Tibial nerve (tissue), 3 donors: ENCODE data around the gene MBLAC1.

ENCODE experiments used
- POLR2A ChIP-seq, 2 donors: fragments of 450-650 bp; IDR thresholded peaks; one replicate each; pipeline ENCODE4 v1.6.1; 2017; ENCODE audit warnings: antibody characterized with exemption in 2 of 2, mild to moderate bottlenecking in 2 of 2, moderate library complexity in 2 of 2
- TF ChIP-seq, protein P1 (sequence below), 5 experiments: fragments of 200-600 bp in 3 of 5; fragments of 450-650 bp in 2 of 5; sonication (generic) in 3 of 5; IDR thresholded peaks; one replicate each; pipeline ENCODE4 v1.5.1; 2016 to 2019; ENCODE audit warnings: antibody characterized with exemption in 5 of 5, mild to moderate bottlenecking in 3 of 5, moderate library complexity in 2 of 5

- TF ChIP-seq, protein P1, sequence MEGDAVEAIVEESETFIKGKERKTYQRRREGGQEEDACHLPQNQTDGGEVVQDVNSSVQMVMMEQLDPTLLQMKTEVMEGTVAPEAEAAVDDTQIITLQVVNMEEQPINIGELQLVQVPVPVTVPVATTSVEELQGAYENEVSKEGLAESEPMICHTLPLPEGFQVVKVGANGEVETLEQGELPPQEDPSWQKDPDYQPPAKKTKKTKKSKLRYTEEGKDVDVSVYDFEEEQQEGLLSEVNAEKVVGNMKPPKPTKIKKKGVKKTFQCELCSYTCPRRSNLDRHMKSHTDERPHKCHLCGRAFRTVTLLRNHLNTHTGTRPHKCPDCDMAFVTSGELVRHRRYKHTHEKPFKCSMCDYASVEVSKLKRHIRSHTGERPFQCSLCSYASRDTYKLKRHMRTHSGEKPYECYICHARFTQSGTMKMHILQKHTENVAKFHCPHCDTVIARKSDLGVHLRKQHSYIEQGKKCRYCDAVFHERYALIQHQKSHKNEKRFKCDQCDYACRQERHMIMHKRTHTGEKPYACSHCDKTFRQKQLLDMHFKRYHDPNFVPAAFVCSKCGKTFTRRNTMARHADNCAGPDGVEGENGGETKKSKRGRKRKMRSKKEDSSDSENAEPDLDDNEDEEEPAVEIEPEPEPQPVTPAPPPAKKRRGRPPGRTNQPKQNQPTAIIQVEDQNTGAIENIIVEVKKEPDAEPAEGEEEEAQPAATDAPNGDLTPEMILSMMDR (IDR thresholded peaks at IDR 0.05) = no peak
- no peak for TF ChIP-seq POLR2A (IDR thresholded peaks at IDR 0.05)
These were observed 14.8 kb downstream of the MBLAC1 start for GRCh38 chr7:100141555-100141949.
